GM10847 (cell line): ENCODE measurements around the gene RPL6.

Experiments
- POLR2A ChIP-seq: IDR thresholded peaks from 2 replicates; pipeline ENCODE4 v1.6.1; 2011; ENCODE audit not compliant: insufficient read length; ENCODE audit errors: extremely low read depth

RPL6 gene

DNA sequence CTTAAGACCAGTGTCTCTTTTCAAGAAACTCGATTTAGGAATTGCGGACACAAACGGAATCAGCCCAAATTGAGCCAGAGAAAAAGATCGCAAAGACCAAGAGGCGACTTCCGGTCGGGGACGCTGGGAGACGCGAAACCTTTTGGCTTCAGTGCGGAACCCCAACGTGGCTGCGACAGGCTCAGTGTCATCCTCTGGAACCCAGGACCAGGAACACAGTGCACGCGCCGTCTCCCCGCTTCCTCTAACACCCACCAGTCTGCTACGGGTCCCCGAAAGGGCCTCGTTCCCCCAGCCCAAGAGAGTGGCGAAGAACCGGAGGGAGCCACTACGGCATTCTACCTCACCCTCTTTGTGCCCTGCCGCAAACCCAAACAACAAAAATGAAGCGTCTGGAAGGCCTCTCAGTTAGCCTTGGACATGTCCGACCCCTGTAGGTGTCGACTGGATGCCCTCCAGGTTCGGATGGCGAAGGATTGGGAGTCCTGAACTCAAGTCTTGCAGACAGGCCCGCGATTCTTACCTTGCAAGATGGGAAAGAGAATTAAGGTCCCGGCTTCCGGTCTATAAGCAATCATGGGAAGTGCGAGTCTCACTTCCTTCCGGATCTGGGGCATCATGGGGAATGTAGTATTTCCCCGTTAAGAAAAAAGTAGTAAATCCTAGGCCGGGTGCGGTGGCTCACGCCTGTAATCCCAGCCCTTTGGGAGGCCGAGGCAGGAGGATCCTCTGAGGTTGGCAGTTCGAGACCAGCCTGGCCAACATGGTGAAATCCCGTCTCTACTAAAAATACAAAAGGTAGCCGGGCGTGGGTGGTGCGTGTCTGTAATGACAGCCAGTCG is at the start of gene RPL6:
RPL6 (minus strand) TSS at position 542 of the 842 bp plus-strand sequence. CDS start 949 bp downstream, outside the sequence.
- peak; percentile 94 for TF ChIP-seq POLR2A

GRCh38 chr12:112458751-112459150 is 49.3 kb upstream of the RPL6 start:
- TF ChIP-seq POLR2A: no peak

DNA sequence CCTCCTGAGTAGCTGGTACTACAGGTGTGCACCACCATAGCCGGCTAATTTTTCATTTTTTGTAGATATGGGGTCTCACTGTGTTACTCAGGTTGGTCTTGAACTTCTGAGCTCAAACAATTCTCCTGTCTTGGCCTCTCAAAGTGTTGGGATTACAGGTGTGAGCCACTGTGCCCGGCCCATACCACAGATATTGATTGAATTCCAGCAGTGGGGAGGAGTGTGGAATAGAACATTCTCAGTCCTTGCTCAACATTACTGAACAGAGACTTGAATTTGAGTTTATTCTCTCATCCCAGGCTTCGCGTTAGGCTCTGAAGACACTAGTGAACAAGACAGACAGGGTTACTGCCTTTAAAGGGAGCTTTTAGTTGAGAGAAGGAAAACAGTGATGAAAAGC is 48.9 kb upstream of the RPL6 start:
- no peak for TF ChIP-seq POLR2A

DNA sequence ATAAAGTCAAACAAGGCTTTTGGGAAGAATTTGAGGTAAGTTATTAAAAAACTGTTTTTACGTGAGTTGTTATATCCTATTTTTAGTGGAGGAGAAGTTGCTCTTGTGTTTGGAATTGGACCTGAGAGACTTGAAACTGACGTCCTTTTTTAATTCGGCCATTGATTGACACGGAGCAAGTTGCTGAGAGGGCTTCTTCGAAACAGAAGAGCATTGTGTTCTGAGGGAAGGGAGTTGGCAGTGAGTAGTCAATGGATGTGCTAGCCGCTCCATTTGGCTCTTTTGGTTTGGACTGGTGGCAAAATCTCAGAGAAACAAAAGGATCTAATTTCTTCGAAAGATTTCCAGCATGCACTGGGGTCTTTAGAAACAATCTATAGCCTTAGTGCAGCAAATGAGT is 46.6 kb upstream of the RPL6 start:
- TF ChIP-seq POLR2A: no peak

- TF ChIP-seq POLR2A: no peak
These were observed 41.3 kb upstream of the RPL6 start for GRCh38 chr12:112450725-112451124.

- no peak for TF ChIP-seq POLR2A
These were observed 37.7 kb upstream of the RPL6 start for GRCh38 chr12:112447106-112447505.

DNA sequence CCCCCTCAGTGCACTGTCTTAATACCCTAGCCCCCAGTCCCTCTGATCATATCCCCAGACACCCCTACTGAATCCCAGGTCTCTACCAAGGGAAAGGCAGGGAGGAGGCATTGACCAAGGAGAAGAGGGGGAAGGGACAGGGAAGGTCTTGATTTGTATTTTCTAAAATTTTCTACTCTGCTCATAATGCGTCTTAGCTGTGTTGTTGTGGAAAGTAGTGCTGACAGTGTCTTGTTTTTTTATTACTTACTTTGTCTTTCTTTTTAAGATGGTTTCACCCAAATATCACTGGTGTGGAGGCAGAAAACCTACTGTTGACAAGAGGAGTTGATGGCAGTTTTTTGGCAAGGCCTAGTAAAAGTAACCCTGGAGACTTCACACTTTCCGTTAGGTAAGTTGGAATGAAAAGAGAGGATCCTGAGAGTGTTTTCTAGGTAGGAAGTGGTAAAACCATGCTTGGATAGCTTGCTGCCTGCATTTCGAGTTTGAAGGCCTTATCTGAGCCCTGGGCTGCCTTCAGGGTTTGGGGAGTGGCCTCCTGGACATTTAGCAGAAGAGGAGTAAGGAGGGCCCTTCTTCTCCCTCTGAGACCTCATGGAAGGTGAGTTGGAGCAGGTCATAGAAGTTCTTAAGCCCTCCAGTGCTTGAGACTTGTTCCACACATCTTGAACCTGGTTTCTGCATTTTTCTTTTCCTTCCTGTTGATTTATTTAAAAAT is 36.8 kb upstream of the RPL6 start:
- no peak for TF ChIP-seq POLR2A

- TF ChIP-seq POLR2A: no peak
These were observed 34.5 kb upstream of the RPL6 start for GRCh38 chr12:112443916-112444315.

- no peak for TF ChIP-seq POLR2A
These were observed 30.4 kb upstream of the RPL6 start for GRCh38 chr12:112439769-112440168.

DNA sequence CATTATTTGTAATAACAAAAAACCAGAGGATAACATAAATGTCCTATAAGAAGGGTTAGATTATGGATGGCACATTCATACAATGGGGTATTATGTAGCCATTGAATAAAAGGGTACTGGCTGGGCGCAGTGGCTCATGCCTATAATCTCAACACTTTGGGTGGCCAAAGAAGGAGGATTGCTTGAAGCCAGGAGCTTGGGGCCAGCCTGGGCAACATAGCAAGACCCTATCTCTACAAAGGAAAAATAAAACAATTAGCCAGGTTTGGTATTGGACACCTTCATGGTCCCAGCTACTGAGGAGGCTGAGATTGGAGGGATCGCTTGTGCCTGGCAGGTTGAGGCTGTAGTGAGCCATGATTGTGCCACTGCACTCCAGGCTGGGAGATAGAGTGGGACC is 24.1 kb upstream of the RPL6 start:
- TF ChIP-seq POLR2A: no peak

DNA sequence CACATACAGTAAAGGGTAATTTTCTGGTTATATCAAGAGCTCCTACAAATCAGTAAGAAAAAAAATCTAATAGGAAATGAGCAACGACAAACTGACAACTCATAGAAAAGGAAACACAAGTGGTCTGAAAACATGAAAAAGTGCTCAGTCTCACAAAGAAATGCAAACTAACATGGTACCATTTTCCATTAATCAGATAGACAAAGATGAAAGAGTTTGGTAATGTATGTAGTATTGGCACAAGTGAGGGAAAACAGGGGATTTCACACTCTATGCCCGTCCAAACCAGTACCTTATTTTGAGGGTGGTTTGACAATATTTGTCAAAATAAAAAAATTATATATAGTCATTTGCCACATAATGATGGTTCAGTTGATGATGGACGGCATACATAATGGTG is 22.6 kb upstream of the RPL6 start:
- no peak for TF ChIP-seq POLR2A

DNA sequence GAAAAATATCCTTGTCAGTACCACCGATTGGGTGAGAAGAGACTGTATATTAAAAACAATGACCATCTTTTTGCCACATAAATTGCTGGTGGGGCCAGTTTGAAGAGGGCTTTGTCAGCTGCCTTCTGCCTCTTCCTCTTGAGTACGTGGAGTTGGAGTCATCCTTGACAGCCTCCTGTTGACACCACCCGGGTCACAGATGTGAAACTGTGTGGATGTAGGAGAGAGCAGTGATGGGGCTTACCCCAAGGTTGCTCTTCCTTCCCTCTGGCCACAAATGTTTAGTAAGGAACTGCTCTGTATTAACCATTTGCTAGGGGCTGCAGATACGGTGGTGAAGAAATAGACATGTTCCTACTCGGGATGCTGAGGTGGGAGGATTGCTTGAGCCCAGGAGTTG is 21.5 kb upstream of the RPL6 start:
- TF ChIP-seq POLR2A: no peak

DNA sequence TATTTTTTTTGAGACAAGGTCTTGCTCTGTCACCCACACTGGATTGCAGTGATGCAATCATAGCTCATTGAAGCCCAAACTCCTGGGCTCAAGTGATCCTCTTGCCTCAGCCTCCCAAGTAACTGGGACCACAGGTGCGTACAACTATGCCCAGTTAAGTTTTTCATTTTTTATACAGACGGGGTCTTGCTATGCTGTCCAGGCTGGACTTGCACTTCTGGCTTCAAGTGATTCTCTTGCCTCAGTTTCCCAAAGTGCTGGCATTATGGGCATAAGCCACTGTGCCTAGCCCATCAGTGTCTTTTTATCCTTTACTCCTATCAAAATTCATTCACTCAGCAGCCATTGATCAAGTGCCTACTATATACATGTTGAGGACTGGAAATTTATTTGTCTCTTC is 18.4 kb upstream of the RPL6 start:
- no peak for TF ChIP-seq POLR2A

GRCh38 chr12:112425582-112426382 is 16.4 kb upstream of the RPL6 start:
- no peak for TF ChIP-seq POLR2A

DNA sequence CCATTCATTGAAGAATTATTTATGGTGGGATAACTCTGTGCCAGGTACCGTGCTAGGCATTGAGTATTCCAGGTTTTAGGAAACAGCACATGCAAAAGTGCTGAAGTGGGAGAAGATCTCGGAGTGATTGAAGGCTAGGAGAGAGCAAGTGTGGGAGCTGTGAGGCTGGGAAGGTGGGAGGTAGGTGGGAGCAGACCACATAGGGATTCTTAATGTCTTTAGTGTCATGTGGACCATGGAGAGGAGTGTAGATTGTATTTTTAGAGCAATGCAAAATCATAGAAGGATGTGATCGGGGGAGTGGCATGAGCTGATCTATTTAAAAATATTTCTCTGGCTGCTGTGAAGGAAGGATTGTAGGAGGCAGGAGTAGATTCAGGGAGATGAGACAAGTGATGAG is 14.7 kb upstream of the RPL6 start:
- no peak for TF ChIP-seq POLR2A

DNA sequence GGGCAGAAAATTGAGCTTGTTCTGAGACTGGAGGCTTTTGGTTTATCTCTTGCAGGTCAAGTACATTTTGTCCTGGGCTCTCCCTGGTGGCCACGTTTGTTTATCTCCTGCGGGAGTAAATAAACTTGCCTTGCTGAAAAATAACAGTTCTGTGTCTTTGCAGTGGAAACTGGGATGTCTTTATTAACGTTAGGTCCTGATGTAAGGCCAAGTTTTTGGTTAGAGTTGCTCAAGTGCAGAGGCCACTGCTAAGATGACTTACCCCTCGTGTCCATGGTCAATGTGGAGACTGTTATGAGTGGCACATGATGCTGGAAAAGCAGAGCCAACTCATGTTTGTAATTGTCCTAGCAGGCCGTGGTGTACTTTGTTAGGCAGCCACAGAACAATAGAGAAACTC is 13.1 kb upstream of the RPL6 start:
- no peak for TF ChIP-seq POLR2A
